HG02943 (cell line): Measurements from ENCODE around the gene C14orf180.

Experiments
- ATAC-seq: cut with Tn5 transposase; IDR thresholded peaks from one replicate; pipeline ENCODE4 v1.9.1; 2021; ENCODE audit warnings: mild to moderate bottlenecking, low read depth, moderate library complexity; ENCODE audit not compliant: unreplicated experiment

C14orf180 gene

GRCh38 chr14:104579507-104579906 is at the start of gene C14orf180:
Gene C14orf180, plus strand, starts transcription at chr14:104579764. Its CDS starts 6,667 bp downstream, at chr14:104586431.
- ATAC-seq, result no peak

GRCh38 chr14:104530646-104531045 is 48.9 kb upstream of the C14orf180 start:
- no peak for ATAC-seq

- no peak for ATAC-seq
Measured at GRCh38 chr14:104531421-104532190, 48.0 kb upstream of the C14orf180 start.

GRCh38 chr14:104532191-104532555 is 47.4 kb upstream of the C14orf180 start:
- no peak for ATAC-seq

- no peak for ATAC-seq
Measured at GRCh38 chr14:104534036-104534435, 45.5 kb upstream of the C14orf180 start.

- ATAC-seq, result no peak
Measured at GRCh38 chr14:104536942-104537612, 42.5 kb upstream of the C14orf180 start.

- ATAC-seq, result no peak
Measured at GRCh38 chr14:104537613-104537988, 42.0 kb upstream of the C14orf180 start.

GRCh38 chr14:104541905-104542465 is 37.6 kb upstream of the C14orf180 start:
- no peak for ATAC-seq

GRCh38 chr14:104542871-104543830 is 36.4 kb upstream of the C14orf180 start:
- no peak for ATAC-seq

- no peak for ATAC-seq
Measured at GRCh38 chr14:104544362-104544961, 35.1 kb upstream of the C14orf180 start.

GRCh38 chr14:104545151-104545941 is 34.2 kb upstream of the C14orf180 start:
- no peak for ATAC-seq

- no peak for ATAC-seq
Measured at GRCh38 chr14:104545942-104546501, 33.5 kb upstream of the C14orf180 start.

GRCh38 chr14:104546591-104547309 is 32.8 kb upstream of the C14orf180 start:
- no peak for ATAC-seq

- no peak for ATAC-seq
Measured at GRCh38 chr14:104547310-104547997, 32.1 kb upstream of the C14orf180 start.

GRCh38 chr14:104547998-104548700 is 31.4 kb upstream of the C14orf180 start:
- no peak for ATAC-seq

- no peak for ATAC-seq
Measured at GRCh38 chr14:104548802-104549535, 30.6 kb upstream of the C14orf180 start.
